Measurements from ENCODE around the gene KDM5C. TPM values are rescaled to one million over a fixed set of nuclear protein-coding genes. Genes with fewer than 3 reads are reported as not detected.
"Not testable (repeated sequence)": the region's sequence is repeated elsewhere in the genome, so short reads cannot be mapped to it uniquely, and the experiment has no call there.

The KDM5C gene
- polyA plus RNA-seq, 3 donors, result 69.3 to 113 (median 80.1) TPM

DNA sequence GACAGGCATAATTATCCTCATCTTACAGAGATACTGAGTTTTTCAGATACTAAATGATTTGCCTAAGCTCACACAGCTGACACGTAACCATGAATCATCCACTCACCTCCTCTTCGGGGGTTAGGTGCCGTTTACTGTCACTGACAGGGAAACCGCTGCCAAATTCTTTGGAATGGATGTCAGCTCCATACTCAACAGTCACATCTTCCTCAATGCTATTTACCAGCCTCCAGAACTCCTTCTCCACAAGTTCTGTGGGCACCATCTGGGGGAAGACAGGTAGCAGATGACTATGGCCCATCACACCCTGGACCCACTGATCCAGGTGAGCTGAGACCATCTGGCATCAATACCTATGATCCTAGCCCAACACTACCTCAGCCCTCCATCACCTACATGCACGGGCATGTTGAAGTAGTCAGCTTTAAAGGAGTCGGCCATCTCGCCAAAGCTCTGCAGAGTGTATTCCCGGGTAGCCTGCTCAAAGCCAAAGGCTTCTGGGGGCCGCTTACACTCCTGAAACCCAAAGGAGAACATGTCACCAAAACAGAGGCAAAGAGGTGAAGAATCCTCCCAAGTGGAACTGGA is 13.5 kb downstream of the KDM5C start:
- DNase-seq, result no peak

DNA sequence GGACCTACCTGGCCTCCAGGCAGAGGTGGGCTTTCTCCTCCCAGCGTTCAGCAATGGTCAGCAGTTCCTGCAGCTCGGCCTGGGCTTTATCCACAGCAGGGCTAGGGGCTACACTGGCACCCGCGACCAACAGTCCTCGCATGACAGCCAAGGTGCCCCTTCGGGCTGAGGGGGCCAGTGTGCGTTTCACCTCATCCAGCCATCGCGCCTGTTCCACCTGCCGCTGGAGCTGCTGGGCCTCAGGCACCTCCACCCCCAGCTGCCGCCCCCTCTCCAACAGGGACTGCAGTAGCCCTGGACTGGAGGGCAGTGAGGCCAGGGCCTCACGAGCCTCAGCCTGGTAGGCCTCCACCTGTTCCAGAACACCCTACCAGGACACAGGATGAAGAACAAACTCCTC is 28.3 kb downstream of the KDM5C start:
- no peak for DNase-seq

DNA sequence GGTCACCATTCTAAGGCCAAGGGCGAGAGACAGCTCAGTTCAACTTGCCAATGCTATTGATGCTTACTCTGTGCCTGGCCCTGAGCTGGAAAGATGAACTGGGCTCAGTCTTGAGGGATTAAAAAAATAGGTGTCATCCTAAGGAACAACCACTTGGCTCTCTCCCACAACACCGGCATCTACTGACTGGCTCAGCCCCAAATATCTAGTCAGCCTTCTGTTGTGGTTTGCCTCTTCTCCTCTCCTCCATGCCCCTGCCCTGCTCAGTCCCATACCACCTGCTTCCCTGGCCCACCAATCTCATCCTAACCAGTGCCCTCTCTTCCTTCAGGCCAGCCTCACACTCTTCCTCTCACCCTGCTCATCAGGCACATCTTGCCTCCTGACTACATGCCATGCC is 29.6 kb downstream of the KDM5C start:
- no peak for DNase-seq

DNA sequence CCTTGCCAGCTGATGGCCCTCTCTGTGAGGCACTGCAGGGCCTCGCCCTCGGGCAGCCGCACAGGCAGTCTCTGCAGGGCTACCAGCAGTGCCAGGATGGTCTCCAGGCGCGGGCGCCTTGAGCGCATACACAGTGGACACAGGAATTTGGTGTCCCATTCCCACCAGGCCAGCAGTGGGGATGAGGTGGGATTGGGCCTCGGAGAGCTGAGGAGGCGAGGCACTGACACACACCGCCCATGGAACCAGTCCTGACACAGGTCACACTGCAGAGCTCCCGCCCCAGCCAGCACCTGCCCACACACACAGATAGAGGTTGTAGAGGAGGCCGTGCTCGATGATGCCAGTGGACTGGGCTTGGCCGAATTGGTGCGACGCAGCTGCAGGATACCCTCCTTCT is 30.7 kb downstream of the KDM5C start:
- DNase-seq, result no peak

DNA sequence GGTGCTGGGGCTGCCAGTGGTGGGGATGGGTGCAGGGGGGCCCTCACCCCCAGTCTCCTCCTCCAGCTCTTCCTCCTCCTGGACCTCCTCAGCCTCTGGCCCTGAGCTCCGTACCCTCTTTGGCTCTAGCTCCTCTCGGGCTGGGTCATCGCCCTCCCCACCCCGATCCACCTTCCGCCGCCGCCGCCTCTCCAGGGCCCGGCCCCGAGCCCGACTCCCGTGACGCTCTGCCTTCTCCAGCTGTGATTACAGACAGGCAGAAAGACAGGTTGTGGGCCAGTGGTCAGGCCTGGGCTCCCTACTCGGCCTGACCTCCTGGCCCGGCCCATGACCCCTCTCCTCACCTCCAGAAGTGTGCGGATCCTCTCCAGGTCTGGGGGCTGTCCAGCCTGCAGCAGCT is 31.9 kb downstream of the KDM5C start:
- no peak for DNase-seq

GRCh38 chrX:53190363-53190960 is 34.5 kb downstream of the KDM5C start:
- no peak for DNase-seq

- no peak for DNase-seq
Observed at GRCh38 chrX:53188763-53189162, 36.2 kb downstream of the KDM5C start.

- no peak for DNase-seq
Observed at GRCh38 chrX:53186351-53186750, 38.7 kb downstream of the KDM5C start.

DNA sequence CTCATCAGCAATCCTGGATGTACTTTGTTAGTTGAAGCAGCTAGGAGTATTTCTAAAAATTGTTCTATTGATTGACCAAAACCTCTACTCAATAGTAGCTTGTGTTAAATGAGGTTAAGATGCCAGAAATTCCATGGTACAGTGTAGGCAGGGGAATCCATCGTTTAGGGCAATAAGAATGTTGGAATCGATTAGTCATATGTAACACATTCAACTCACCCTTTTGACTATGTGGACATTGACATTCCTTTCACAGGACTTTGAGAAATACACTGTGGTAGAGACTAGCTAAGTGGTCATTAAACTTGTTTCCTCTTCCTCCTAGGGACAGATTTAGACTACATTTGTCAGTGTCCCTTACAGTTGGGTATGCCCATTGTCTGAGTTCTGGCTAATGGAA is 40.2 kb downstream of the KDM5C start:
- no peak for DNase-seq

DNA sequence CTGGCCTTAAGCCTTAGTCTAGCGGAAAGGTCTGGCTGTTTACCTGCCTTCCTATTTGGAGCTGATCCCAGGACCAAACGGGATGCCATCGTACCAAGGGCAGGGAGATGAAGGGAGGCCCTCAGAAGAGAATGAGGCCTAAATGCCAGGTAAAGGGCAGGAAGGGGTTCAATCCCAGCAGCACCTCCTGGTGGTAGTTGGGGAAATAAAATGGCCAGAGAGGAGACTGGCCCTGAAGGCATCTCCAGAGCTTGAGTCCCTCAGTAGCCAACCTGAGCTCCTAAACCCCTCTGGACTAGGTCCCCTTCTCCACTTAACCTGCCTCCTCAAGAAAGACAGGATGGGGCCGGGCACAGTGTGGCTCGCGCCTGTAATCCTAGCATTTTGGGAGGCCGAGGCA is 53.7 kb downstream of the KDM5C start:
- DNase-seq, result no peak

- no peak for DNase-seq
Observed at GRCh38 chrX:53166103-53166502, 58.9 kb downstream of the KDM5C start.

DNA sequence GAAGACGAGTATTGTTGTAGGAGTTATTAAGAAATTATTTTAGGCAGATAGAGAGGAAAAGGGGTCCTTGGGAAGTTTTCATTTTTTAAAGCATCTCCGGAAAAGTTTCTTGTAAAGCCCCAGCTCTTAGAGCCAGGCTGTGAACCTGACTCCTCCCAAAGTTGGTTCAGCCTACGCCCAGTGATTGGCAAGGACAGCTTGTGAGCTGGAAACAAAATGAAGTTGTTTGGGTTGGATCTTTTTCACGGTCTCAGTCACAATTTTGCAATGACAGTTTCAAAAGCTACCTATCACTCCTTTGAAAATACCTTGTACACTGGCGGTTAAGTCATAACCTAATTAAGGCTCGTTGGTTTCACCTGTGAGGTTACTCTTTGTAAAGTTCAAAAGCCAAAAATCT is 60.4 kb downstream of the KDM5C start:
- DNase-seq, result not testable (repeated sequence)

DNA sequence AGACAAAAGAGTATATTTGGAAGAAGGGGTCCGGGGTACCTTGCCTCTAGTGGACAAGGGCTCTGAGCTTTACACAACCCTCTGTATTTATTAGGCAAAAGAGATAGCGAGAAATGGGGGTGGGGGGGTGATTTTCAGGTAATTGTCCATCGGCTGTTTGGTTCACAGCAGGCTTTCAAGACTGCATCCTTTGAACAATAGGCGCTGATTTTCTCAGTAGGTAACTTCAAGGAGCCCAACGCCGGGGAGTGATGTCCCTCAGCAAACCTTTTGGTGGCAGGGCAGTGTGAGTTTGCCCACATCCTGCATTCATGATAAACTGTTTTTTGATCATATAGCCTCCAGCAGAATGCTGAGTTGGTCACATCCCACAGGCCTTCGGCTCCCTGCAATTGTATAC is 61.6 kb downstream of the KDM5C start:
- DNase-seq, result no peak

DNA sequence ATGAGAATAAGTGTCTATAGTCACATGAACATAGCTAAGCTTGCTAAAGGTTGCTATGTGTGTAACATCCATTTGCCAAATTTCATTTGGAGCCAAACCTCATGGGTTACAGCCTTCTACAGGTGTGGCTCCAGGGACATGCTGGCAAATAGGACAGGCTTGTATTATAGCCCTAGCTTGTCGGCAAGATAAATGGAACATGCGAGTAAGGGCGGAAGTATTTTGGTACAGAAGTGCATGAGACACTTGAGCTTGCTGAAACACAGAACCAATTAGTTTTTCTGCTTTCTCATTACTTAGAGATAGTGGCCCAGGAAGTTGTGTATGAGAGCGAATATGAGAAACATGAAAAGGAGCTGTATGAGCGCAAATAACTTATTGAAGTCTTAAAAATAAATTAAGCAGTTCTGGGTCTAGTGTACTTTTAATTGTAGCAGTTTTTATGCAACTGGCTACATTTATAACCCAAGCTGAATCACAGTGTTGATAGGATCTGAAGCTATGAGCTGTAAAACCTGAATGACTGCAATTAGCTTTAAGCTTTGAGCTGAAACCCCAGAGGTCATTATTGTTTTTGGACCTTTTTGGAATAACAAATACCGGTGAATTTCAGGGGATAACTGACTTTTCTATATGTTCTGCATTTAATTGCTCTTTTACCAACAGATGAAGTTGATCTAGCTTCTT is 64.6 kb downstream of the KDM5C start:
- no peak for DNase-seq

DNA sequence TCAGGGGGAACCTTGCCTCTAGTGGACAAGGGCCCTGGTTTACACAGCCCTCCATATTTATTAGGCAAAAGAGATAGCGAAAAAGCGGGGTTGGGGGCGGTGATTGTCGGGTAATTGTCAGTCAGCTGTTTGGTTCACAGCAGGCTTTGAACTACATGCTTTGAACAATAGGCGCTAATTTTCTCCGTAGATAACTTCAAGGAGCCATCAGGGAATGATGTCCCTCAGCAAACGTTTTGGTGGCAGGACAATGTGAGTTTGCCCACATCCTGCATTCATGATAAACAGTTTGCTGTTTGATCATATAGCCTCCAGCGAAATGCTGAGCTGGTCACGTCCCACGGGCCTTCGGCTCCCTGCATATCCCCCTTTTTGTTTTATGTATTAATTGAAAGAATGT is 65.8 kb downstream of the KDM5C start:
- DNase-seq, result no peak

DNA sequence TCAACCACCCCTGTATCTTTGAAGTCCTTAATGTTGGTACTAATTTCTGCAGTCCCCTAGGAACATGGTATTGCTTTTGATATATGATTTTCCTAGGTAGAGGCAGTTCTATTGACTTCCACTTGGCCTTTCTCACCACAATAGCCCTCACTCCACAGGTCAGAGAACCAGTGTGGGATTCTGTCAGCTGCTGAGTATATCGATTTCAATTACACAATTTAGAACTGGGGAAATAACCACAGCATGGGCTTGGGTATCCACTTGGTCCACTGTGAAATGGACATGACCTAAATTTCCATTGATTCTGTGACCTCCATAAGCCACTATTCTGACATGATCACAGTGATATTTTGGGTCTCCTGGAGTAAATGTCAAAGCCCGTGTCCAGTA is 68.8 kb downstream of the KDM5C start:
- DNase-seq, result no peak

GRCh38 chrX:53155512-53156206 is 69.3 kb downstream of the KDM5C start:
- no peak for DNase-seq

- no peak for DNase-seq
Observed at GRCh38 chrX:53153581-53153980, 71.4 kb downstream of the KDM5C start.

Other genes with a start within 250 kb of the KDM5C start
- gene GPR173, start 176.4 kb downstream of the KDM5C start, polyA plus RNA-seq (ENCODE audit: insufficient read length in 3 of 3), result 10 to 100 TPM; 13.8 to 28.1 (median 24.2) TPM
- gene TSPYL2, start 142.8 kb downstream of the KDM5C start, polyA plus RNA-seq (ENCODE audit: insufficient read length in 3 of 3), result 10 to 100 TPM; 29.2 to 31.2 (median 30.4) TPM
- gene KANTR, start 131.1 kb downstream of the KDM5C start, polyA plus RNA-seq (ENCODE audit: insufficient read length in 3 of 3), result 10 to 100 TPM in 2 of 3 donors, 1 to 10 TPM in 1; 8.5 to 24.0 (median 20.8) TPM
- 10 to 100 TPM; 15.0 to 20.5 (median 18.9) TPM for gene IQSEC2, start 56.4 kb upstream of the KDM5C start, polyA plus RNA-seq (ENCODE audit: insufficient read length in 3 of 3)
- gene SMC1A, start 197.4 kb upstream of the KDM5C start, polyA plus RNA-seq (ENCODE audit: insufficient read length in 3 of 3), result 100 to 1,000 TPM; 108 to 134 (median 115) TPM
- gene RIBC1, start 197.7 kb upstream of the KDM5C start, polyA plus RNA-seq (ENCODE audit: insufficient read length in 3 of 3), result 1 to 10 TPM; 4.9 to 5.6 (median 5.0) TPM
- 100 to 1,000 TPM; 110 to 118 (median 112) TPM for gene HSD17B10, start 209.2 kb upstream of the KDM5C start, polyA plus RNA-seq (ENCODE audit: insufficient read length in 3 of 3)

Data from renal pelvis (tissue), 4 donors.